ENCODE results near the gene ANKFN1.

Gene ANKFN1

DNA sequence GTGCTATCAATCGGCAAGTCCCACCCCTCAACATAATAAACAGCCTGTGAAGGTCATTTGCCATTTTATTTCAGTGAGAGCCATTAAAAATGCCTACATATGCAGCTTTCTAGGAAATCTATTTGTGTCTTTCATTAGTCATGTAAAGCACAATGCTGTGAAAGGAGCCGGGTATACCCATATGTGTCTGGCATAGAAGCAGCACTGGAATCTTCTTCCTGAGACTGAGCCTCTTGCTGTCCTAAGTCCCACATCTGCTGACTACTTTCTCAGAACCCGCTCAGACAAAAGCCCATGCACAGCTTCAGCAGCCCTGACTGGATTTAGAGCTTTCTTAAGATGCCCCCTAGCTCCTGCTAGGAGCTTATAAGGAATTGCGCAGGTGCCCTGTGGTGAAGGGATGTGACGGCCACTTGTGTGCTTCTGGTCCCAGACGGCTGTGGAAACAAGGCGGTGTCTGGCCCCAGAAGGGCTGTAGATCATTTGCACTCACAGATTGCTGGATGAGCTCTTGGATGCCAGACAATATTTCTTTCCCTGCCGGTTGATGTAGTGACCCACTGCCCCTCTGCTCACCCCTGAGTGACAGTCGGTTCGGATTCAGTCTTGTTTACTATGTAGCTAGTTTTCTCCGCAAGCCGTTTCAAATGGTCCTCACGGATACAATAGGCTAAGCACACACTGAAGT is 172.2 kb downstream of the ANKFN1 start:
- TF ChIP-seq, protein P1, sequence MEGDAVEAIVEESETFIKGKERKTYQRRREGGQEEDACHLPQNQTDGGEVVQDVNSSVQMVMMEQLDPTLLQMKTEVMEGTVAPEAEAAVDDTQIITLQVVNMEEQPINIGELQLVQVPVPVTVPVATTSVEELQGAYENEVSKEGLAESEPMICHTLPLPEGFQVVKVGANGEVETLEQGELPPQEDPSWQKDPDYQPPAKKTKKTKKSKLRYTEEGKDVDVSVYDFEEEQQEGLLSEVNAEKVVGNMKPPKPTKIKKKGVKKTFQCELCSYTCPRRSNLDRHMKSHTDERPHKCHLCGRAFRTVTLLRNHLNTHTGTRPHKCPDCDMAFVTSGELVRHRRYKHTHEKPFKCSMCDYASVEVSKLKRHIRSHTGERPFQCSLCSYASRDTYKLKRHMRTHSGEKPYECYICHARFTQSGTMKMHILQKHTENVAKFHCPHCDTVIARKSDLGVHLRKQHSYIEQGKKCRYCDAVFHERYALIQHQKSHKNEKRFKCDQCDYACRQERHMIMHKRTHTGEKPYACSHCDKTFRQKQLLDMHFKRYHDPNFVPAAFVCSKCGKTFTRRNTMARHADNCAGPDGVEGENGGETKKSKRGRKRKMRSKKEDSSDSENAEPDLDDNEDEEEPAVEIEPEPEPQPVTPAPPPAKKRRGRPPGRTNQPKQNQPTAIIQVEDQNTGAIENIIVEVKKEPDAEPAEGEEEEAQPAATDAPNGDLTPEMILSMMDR (IDR thresholded peaks at IDR 0.05) = no peak

DNA sequence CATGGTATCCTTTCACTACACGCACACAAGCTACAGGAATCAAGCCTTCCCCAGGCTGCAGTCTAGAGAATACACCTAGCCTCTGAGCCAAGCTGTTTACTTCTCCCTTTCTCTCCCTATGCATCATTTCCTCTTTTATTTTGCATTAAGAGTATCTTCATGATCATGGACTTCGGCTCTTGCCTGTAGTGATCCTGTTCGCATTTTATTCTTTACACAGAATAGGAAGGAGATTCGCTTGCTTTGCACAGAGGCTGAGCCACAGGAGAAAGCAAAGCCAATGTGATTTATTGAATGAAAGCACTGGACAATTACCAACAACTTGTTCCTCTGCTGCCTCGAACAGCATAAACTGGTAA is 172.7 kb downstream of the ANKFN1 start:
- TF ChIP-seq, protein P1 (IDR thresholded peaks at IDR 0.05) = no peak

- TF ChIP-seq, protein P1 (IDR thresholded peaks at IDR 0.05) = no peak
Measured at GRCh38 chr17:56347639-56348038, 194.4 kb downstream of the ANKFN1 start.

GRCh38 chr17:56350592-56350991 is 197.3 kb downstream of the ANKFN1 start:
- TF ChIP-seq, protein P1 (IDR thresholded peaks at IDR 0.05) = no peak

- TF ChIP-seq, protein P1 (IDR thresholded peaks at IDR 0.05) = no peak
Measured at GRCh38 chr17:56351675-56352074, 198.4 kb downstream of the ANKFN1 start.

DNA sequence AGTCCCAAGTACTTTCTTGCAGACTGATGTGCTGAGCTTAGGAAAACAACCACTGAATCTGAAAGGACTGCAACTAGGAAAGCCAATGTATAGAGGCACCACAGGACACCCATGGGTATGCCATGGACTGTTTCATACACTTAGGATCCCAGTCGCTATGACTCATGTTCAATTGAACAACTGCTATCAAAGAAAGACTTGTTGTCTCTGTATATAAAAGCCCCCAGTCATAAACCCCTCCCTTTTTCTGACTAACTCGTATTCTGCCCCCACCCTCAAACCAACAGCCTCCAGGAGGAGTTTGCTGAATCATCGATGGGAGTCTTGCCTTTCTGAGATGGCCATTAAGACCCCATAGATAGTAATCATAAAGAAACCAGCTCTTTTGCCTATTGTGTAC is 205.4 kb downstream of the ANKFN1 start:
- TF ChIP-seq, protein P1 (IDR thresholded peaks at IDR 0.05) = no peak

DNA sequence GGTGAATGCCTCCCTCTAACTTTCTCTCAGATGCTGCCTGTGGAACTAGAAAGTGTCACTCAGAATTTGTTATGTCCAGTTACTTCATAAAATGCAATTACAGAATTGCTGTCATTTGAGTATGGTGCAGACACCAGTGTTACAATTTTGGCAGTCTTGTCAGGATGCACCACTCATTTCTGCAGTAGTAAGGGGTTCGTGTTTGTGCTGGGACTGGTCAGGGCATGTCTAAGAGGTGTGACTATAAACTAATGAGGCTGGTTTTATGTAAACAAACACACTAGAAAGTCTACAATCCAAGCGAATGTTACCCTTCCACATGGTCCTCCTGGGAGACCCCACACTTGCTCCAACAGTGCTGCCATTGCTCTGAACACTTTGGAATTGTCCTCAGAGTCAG is 206.2 kb downstream of the ANKFN1 start:
- TF ChIP-seq, protein P1 (IDR thresholded peaks at IDR 0.05) = no peak

GRCh38 chr17:56367366-56367765 is 214.1 kb downstream of the ANKFN1 start:
- TF ChIP-seq, protein P1 (IDR thresholded peaks at IDR 0.05) = no peak

All from LNCAP (cell line).